Neural cell (in vitro differentiated cells): Measurements from ENCODE around the gene ODF4. TPM values are rescaled to one million over a fixed set of nuclear protein-coding genes. Genes with fewer than 3 reads are reported as not detected.

ENCODE experiments used
- H2AFZ ChIP-seq: fragments of 200-600, 300-800 bp; sonication (generic), shearing (Covaris generic); 2 replicates; pipeline ENCODE4 v1.6.0; 2014; ENCODE audit warnings: low read depth, mild to moderate bottlenecking, antibody characterized with exemption, low read length, moderate library complexity
- H3F3A ChIP-seq: fragments of 200-600 bp; shearing (Covaris generic); 2 replicates; pipeline ENCODE4 v1.6.1; 2016; ENCODE audit warnings: mild to moderate bottlenecking, moderate library complexity, mixed read lengths, antibody characterized with exemption, low read length; ENCODE audit not compliant: insufficient read depth, poor library complexity, severe bottlenecking
- H3K27ac ChIP-seq: fragments of 200-600, 300-800 bp; sonication (generic), shearing (Covaris generic); 2 replicates; pipeline ENCODE4 v1.5.1; 2014; ENCODE audit warnings: mild to moderate bottlenecking, low read length, moderate library complexity
- H3K27me3 ChIP-seq: fragments of 300-800, 200-600 bp; sonication (generic), shearing (Covaris generic); 2 replicates; pipeline ENCODE4 v1.6.0; 2014; ENCODE audit warnings: mild to moderate bottlenecking, low read depth, low read length, moderate library complexity; ENCODE audit not compliant: insufficient read depth
- H3K36me3 ChIP-seq: fragments of 300-800, 200-600 bp; sonication (generic), shearing (Covaris generic); 2 replicates; pipeline ENCODE4 v1.5.1; 2014; ENCODE audit warnings: mild to moderate bottlenecking, antibody characterized with exemption, low read length, moderate library complexity; ENCODE audit not compliant: insufficient read depth
- H3K4me2 ChIP-seq: fragments of 300-800, 200-600 bp; sonication (generic), shearing (Covaris generic); 2 replicates; pipeline ENCODE4 v1.6.0; 2014; ENCODE audit warnings: mild to moderate bottlenecking, low read length
- H3K4me3 ChIP-seq: fragments of 300-800, 200-600 bp; sonication (generic), shearing (Covaris generic); 2 replicates; pipeline ENCODE4 v1.5.1; 2014; ENCODE audit warnings: mild to moderate bottlenecking, low read length, moderate library complexity
- H3K79me2 ChIP-seq: fragments of 200-600 bp; shearing (Covaris generic); replicated peaks from 2 replicates; pipeline ENCODE4 v1.6.0; 2014; ENCODE audit warnings: mild to moderate bottlenecking, low read length, moderate library complexity; ENCODE audit not compliant: insufficient read depth
- H3K9ac ChIP-seq: fragments of 300-800, 200-600 bp; sonication (generic), shearing (Covaris generic); 2 replicates; pipeline ENCODE4 v1.6.1; 2016; ENCODE audit warnings: mild to moderate bottlenecking, low read length, mixed read lengths
- H3K9me2 ChIP-seq: fragments of 200-600 bp; shearing (Covaris generic); 2 replicates; pipeline ENCODE4 v1.6.1; 2016; ENCODE audit warnings: mild to moderate bottlenecking, low read length, mixed read lengths; ENCODE audit not compliant: insufficient read depth
- H3K9me3 ChIP-seq: fragments of 200-600, 300-800 bp; sonication (generic), shearing (Covaris generic); 2 replicates; pipeline ENCODE4 v1.6.1; 2016; ENCODE audit warnings: mild to moderate bottlenecking, mixed run types, low read length, moderate library complexity, mixed read lengths
- H4K20me1 ChIP-seq: fragments of 200-600 bp; shearing (Covaris generic); 2 replicates; pipeline ENCODE4 v1.6.1; 2016; ENCODE audit warnings: mild to moderate bottlenecking, mixed run types; ENCODE audit not compliant: insufficient read depth
- CTCF ChIP-seq: fragments of 450-650 bp; IDR thresholded peaks from 2 replicates; pipeline ENCODE4 v1.5.1; 2014; ENCODE audit warnings: antibody characterized with exemption, mild to moderate bottlenecking, moderate library complexity; ENCODE audit not compliant: poor library complexity, severe bottlenecking
- EP300 ChIP-seq: fragments of 450-650 bp; conservative IDR thresholded peaks from 2 replicates; pipeline ENCODE4 v1.6.1; 2014; ENCODE audit warnings: antibody characterized with exemption, mild to moderate bottlenecking, moderate library complexity; ENCODE audit not compliant: poor library complexity, severe bottlenecking
- EZH2 ChIP-seq: fragments of 200-600, 300-800 bp; shearing (Covaris generic), sonication (generic); IDR thresholded peaks from 2 replicates; pipeline ENCODE4 v1.6.1; 2014; ENCODE audit warnings: antibody characterized with exemption, low read length, borderline replicate concordance, mild to moderate bottlenecking; ENCODE audit not compliant: insufficient read depth, poor library complexity, severe bottlenecking
- MXI1 ChIP-seq: fragments of 450-650 bp; conservative IDR thresholded peaks from 2 replicates; pipeline ENCODE4 v1.6.1; 2014; ENCODE audit warnings: antibody characterized with exemption, mild to moderate bottlenecking; ENCODE audit not compliant: poor library complexity, severe bottlenecking
- POLR2AphosphoS5 ChIP-seq: IDR thresholded peaks from 2 replicates; pipeline ENCODE4 v1.6.1; 2012
- RAD21 ChIP-seq: fragments of 450-650 bp; conservative IDR thresholded peaks from 2 replicates; pipeline ENCODE4 v1.6.1; 2014; ENCODE audit warnings: antibody characterized with exemption, mild to moderate bottlenecking, moderate library complexity
- SMC3 ChIP-seq: fragments of 450-650 bp; conservative IDR thresholded peaks from 2 replicates; pipeline ENCODE4 v1.6.1; 2014; ENCODE audit warnings: antibody characterized with exemption, mild to moderate bottlenecking, moderate library complexity; ENCODE audit not compliant: poor library complexity
- TAF1 ChIP-seq: IDR thresholded peaks from 2 replicates; pipeline ENCODE4 v1.6.1; 2012; ENCODE audit warnings: low read depth
- polyA plus RNA-seq: library from polyadenylated mRNA; depleted of rRNA; stranded (reverse); fragments of >200 nt; gene quantifications from 2 replicates; pipeline ENCODE4 v1.2.3, GENCODE V29; 2014
- TF ChIP-seq, protein P1 (sequence below): IDR thresholded peaks from 2 replicates; pipeline ENCODE4 v1.6.1; 2012; ENCODE audit warnings: borderline replicate concordance

ODF4 gene
- polyA plus RNA-seq, 1 donor from 2014 or later, result not detected

GRCh38 chr17:8318010-8318935 lies 21.4 kb upstream of the ODF4 start (continued):
- no peak for TF ChIP-seq CTCF
- TF ChIP-seq SMC3, result no peak

GRCh38 chr17:8320262-8320661 lies 19.4 kb upstream of the ODF4 start:
- Histone ChIP-seq H3K9me3 (no peaks in the 10 kb centered on the region), H3F3A (no peaks in the 10 kb centered on the region), H3K9me2 (no peaks in the 10 kb centered on the region), H2AFZ (no peak overlapping the region), H3K9ac (no peak overlapping the region), H3K36me3 (no peaks in the 10 kb centered on the region), H3K27me3 (peaks cover 15% of the 10 kb centered on the region), H3K27ac (no peak overlapping the region), H3K79me2 (no peaks in the 10 kb centered on the region), H4K20me1 (no peaks in the 10 kb centered on the region), H3K4me3 (no peak overlapping the region), H3K4me2 (no peak overlapping the region)
- TF ChIP-seq POLR2AphosphoS5, result no peak
- TF ChIP-seq, protein P1, sequence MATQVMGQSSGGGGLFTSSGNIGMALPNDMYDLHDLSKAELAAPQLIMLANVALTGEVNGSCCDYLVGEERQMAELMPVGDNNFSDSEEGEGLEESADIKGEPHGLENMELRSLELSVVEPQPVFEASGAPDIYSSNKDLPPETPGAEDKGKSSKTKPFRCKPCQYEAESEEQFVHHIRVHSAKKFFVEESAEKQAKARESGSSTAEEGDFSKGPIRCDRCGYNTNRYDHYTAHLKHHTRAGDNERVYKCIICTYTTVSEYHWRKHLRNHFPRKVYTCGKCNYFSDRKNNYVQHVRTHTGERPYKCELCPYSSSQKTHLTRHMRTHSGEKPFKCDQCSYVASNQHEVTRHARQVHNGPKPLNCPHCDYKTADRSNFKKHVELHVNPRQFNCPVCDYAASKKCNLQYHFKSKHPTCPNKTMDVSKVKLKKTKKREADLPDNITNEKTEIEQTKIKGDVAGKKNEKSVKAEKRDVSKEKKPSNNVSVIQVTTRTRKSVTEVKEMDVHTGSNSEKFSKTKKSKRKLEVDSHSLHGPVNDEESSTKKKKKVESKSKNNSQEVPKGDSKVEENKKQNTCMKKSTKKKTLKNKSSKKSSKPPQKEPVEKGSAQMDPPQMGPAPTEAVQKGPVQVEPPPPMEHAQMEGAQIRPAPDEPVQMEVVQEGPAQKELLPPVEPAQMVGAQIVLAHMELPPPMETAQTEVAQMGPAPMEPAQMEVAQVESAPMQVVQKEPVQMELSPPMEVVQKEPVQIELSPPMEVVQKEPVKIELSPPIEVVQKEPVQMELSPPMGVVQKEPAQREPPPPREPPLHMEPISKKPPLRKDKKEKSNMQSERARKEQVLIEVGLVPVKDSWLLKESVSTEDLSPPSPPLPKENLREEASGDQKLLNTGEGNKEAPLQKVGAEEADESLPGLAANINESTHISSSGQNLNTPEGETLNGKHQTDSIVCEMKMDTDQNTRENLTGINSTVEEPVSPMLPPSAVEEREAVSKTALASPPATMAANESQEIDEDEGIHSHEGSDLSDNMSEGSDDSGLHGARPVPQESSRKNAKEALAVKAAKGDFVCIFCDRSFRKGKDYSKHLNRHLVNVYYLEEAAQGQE, result no peak
- TF ChIP-seq MXI1, result no peak
- TF ChIP-seq RAD21, result no peak
- TF ChIP-seq EZH2, result no peak
- no peak for TF ChIP-seq EP300
- no peak for TF ChIP-seq TAF1
- TF ChIP-seq SMC3, result no peak
- TF ChIP-seq CTCF, result no peak
